Neural progenitor cell (in vitro differentiated cells): ENCODE data around the gene VSIG8. TPM values are rescaled to one million over a fixed set of nuclear protein-coding genes. Genes with fewer than 3 reads are reported as not detected.

Experiments used
- DNase-seq: peaks from one replicate; pipeline ENCODE4 v3.0.0-alpha.2; 2016; ENCODE audit warnings: low spot score
- H2AFZ ChIP-seq: fragments of 200-600 bp; sonication (generic); replicated peaks from 2 replicates; pipeline ENCODE4 v1.6.1; 2016; ENCODE audit warnings: antibody characterized with exemption
- H3F3A ChIP-seq: fragments of 200-600 bp; sonication (generic); 2 replicates; pipeline ENCODE4 v1.6.1; 2016; ENCODE audit warnings: antibody characterized with exemption, low read depth
- H3K27ac ChIP-seq: fragments of 200-600 bp; sonication (generic); 2 replicates; pipeline ENCODE4 v1.5.1; 2016; ENCODE audit warnings: mild to moderate bottlenecking
- H3K27me3 ChIP-seq: fragments of 200-600 bp; sonication (generic); 2 replicates; pipeline ENCODE4 v1.6.1; 2016; ENCODE audit warnings: mild to moderate bottlenecking, moderate library complexity
- H3K36me3 ChIP-seq: fragments of 200-600 bp; sonication (generic); 2 replicates; pipeline ENCODE4 v1.5.1; 2016
- H3K4me1 ChIP-seq: fragments of 200-600 bp; sonication (generic); 2 replicates; pipeline ENCODE4 v1.6.1; 2016; ENCODE audit warnings: mixed run types
- H3K4me2 ChIP-seq: fragments of 200-600 bp; sonication (generic); 2 replicates; pipeline ENCODE4 v1.6.1; 2016
- H3K4me3 ChIP-seq: fragments of 200-600 bp; sonication (generic); 2 replicates; pipeline ENCODE4 v1.5.1; 2016
- H3K79me2 ChIP-seq: fragments of 200-600 bp; sonication (generic); 2 replicates; pipeline ENCODE4 v1.6.1; 2016; ENCODE audit warnings: low read depth
- H3K9ac ChIP-seq: fragments of 200-600 bp; sonication (generic); 2 replicates; pipeline ENCODE4 v1.6.1; 2016
- H3K9me3 ChIP-seq: fragments of 200-600 bp; sonication (generic); 2 replicates; pipeline ENCODE4 v1.5.1; 2016; ENCODE audit warnings: low read depth
- H4K20me1 ChIP-seq: fragments of 200-600 bp; sonication (generic); 2 replicates; pipeline ENCODE4 v1.6.1; 2016; ENCODE audit warnings: low read depth
- H3K27ac Mint-ChIP-seq: 3 replicates; pipeline ENCODE4 v1.8.0; 2021; ENCODE audit warnings: mixed read lengths
- H3K27me3 Mint-ChIP-seq: 2 replicates; pipeline ENCODE4 v1.8.0; 2022; ENCODE audit warnings: low read depth, mild to moderate bottlenecking, inconsistent platforms, moderate library complexity, mixed read lengths; ENCODE audit not compliant: insufficient read depth
- H3K36me3 Mint-ChIP-seq: 3 replicates; pipeline ENCODE4 v1.8.0; 2021; ENCODE audit warnings: mixed read lengths
- H3K4me1 Mint-ChIP-seq: 3 replicates; pipeline ENCODE4 v1.8.0; 2021; ENCODE audit warnings: mixed read lengths
- H3K4me3 Mint-ChIP-seq: 3 replicates; pipeline ENCODE4 v1.8.0; 2021; ENCODE audit warnings: mild to moderate bottlenecking, moderate library complexity, mixed read lengths
- H3K9me3 Mint-ChIP-seq: 3 replicates; pipeline ENCODE4 v1.8.0; 2020; ENCODE audit warnings: mixed read lengths
- CTCF ChIP-seq: fragments of 200-600 bp; sonication (generic); IDR thresholded peaks from 2 replicates; pipeline ENCODE4 v1.5.1; 2017; ENCODE audit warnings: antibody characterized with exemption, mild to moderate bottlenecking
- EZH2 ChIP-seq: fragments of 200-600 bp; sonication (generic); IDR thresholded peaks from 2 replicates; pipeline ENCODE4 v1.6.1; 2017; ENCODE audit warnings: antibody characterized with exemption, mild to moderate bottlenecking, moderate library complexity
- EZH2phosphoT487 ChIP-seq: fragments of 200-600 bp; sonication (generic); IDR thresholded peaks from 2 replicates; pipeline ENCODE4 v1.6.1; 2017; ENCODE audit warnings: antibody characterized with exemption
- total RNA-seq: library from RNA; depleted of rRNA; stranded (reverse); fragments of >200 nt; gene quantifications from 2 replicates; pipeline ENCODE4 v1.2.3, GENCODE V29; 2015; ENCODE audit warnings: low replicate concordance

The VSIG8 gene
- total RNA-seq, 1 donor from 2014 or later = not detected

- H3K27ac ChIP-seq = no peak overlapping the region
- no peaks in the 10 kb centered on the region for H3K27me3 ChIP-seq
- no peak overlapping the region for H2AFZ ChIP-seq
- TF ChIP-seq EZH2 = no peak
- no peak for TF ChIP-seq EZH2phosphoT487
- no peak overlapping the region for H3K4me3 ChIP-seq
- no peaks in the 10 kb centered on the region for H3F3A ChIP-seq
- Mint-ChIP-seq H3K36me3 (no peaks in the 10 kb centered on the region), H3K27ac (no peak overlapping the region), H3K9me3 (no peaks in the 10 kb centered on the region), H3K4me1 (no peaks in the 10 kb centered on the region), H3K27me3 (peaks cover 6% of the 10 kb centered on the region), H3K4me3 (no peak overlapping the region)
- no peaks in the 10 kb centered on the region for H3K4me1 ChIP-seq
- no peaks in the 10 kb centered on the region for H4K20me1 ChIP-seq
- H3K36me3 ChIP-seq = no peaks in the 10 kb centered on the region
- no peak overlapping the region for H3K4me2 ChIP-seq
- H3K79me2 ChIP-seq = no peaks in the 10 kb centered on the region
- no peak overlapping the region for H3K9ac ChIP-seq
- no peak for DNase-seq
- no peaks in the 10 kb centered on the region for H3K9me3 ChIP-seq
Measured at GRCh38 chr1:159879136-159879535, 16.7 kb upstream of the VSIG8 start.

GRCh38 chr1:159877695-159878444 is 15.4 kb upstream of the VSIG8 start:
- no peak for DNase-seq
- no peak overlapping the region for H3K27ac Mint-ChIP-seq
- no peak overlapping the region for H3K4me3 Mint-ChIP-seq
- H3K9me3 ChIP-seq = no peaks in the 10 kb centered on the region
- H3F3A ChIP-seq = no peaks in the 10 kb centered on the region
- no peaks in the 10 kb centered on the region for H3K4me1 ChIP-seq
- H2AFZ ChIP-seq = no peak overlapping the region
- H3K36me3 ChIP-seq = no peaks in the 10 kb centered on the region
- no peak overlapping the region for H3K4me2 ChIP-seq
- H3K36me3 Mint-ChIP-seq = no peaks in the 10 kb centered on the region
- H3K4me3 ChIP-seq = no peak overlapping the region
- H3K27me3 ChIP-seq = no peaks in the 10 kb centered on the region
- H4K20me1 ChIP-seq = no peaks in the 10 kb centered on the region
- H3K27ac ChIP-seq = no peak overlapping the region
- no peak for TF ChIP-seq EZH2phosphoT487
- TF ChIP-seq CTCF = no peak
- no peak for TF ChIP-seq EZH2
- H3K9ac ChIP-seq = no peak overlapping the region
- no peaks in the 10 kb centered on the region for H3K9me3 Mint-ChIP-seq
- no peaks in the 10 kb centered on the region for H3K79me2 ChIP-seq
- H3K27me3 Mint-ChIP-seq = peaks cover 6% of the 10 kb centered on the region
- H3K4me1 Mint-ChIP-seq = no peaks in the 10 kb centered on the region

- Histone ChIP-seq H3K4me2 (no peak overlapping the region), H4K20me1 (no peaks in the 10 kb centered on the region), H3K27ac (no peak overlapping the region), H3K27me3 (no peaks in the 10 kb centered on the region), H3K4me1 (no peaks in the 10 kb centered on the region), H2AFZ (no peak overlapping the region), H3K9me3 (no peaks in the 10 kb centered on the region), H3K79me2 (no peaks in the 10 kb centered on the region), H3F3A (no peaks in the 10 kb centered on the region), H3K9ac (no peak overlapping the region), H3K36me3 (no peaks in the 10 kb centered on the region), H3K4me3 (no peak overlapping the region)
- Mint-ChIP-seq H3K36me3 (no peaks in the 10 kb centered on the region), H3K4me3 (no peak overlapping the region), H3K4me1 (peaks cover 9% of the 10 kb centered on the region), H3K9me3 (no peaks in the 10 kb centered on the region), H3K27me3 (peaks cover 7% of the 10 kb centered on the region), H3K27ac (no peak overlapping the region)
- TF ChIP-seq CTCF = no peak
- TF ChIP-seq EZH2 = no peak
- no peak for TF ChIP-seq EZH2phosphoT487
- no peak for DNase-seq
Measured at GRCh38 chr1:159873530-159874143, 11.2 kb upstream of the VSIG8 start.

- Histone ChIP-seq H3K4me3 (no peak overlapping the region), H2AFZ (no peak overlapping the region), H3K27ac (no peak overlapping the region), H3K9me3 (no peaks in the 10 kb centered on the region), H3K4me2 (no peak overlapping the region), H3F3A (no peaks in the 10 kb centered on the region), H3K27me3 (no peaks in the 10 kb centered on the region), H3K79me2 (no peaks in the 10 kb centered on the region), H3K4me1 (no peaks in the 10 kb centered on the region), H4K20me1 (no peaks in the 10 kb centered on the region), H3K36me3 (no peaks in the 10 kb centered on the region), H3K9ac (no peak overlapping the region)
- Mint-ChIP-seq H3K4me3 (no peak overlapping the region), H3K27me3 (peaks cover 7% of the 10 kb centered on the region), H3K36me3 (no peaks in the 10 kb centered on the region), H3K9me3 (no peaks in the 10 kb centered on the region), H3K27ac (no peak overlapping the region), H3K4me1 (peaks cover 14% of the 10 kb centered on the region)
- TF ChIP-seq EZH2phosphoT487 (no peak), CTCF (no peak), EZH2 (no peak)
- no peak for DNase-seq
Measured at GRCh38 chr1:159872891-159873290, 10.4 kb upstream of the VSIG8 start.
